GM20431 (cell line): ENCODE results near the gene CHN2.

Source experiments
- in situ Hi-C: fragments of 300-500 bp; cut with MseI, MboI; formaldehyde crosslinking; loops from one replicate; pipeline ENCODE4 v1.15.0; 2020; ENCODE audit warnings: low sequenced_read_pairs; ENCODE audit not compliant: unreplicated experiment

The CHN2 gene

GRCh38 chr7:29350351-29350750 lies 155.8 kb downstream of the CHN2 start:
- in situ Hi-C loops, result no loop called here

- in situ Hi-C loops, result no loop called here
Observed at GRCh38 chr7:29352041-29352440, 157.5 kb downstream of the CHN2 start.

GRCh38 chr7:29353810-29354209 lies 159.2 kb downstream of the CHN2 start:
- in situ Hi-C loops, result no loop called here

GRCh38 chr7:29354340-29354739 lies 159.8 kb downstream of the CHN2 start:
- in situ Hi-C loops, result no loop called here

- in situ Hi-C loops, result no loop called here
Observed at GRCh38 chr7:29355388-29355787, 160.8 kb downstream of the CHN2 start.

- in situ Hi-C loops, result no loop called here
Observed at GRCh38 chr7:29356631-29357030, 162.1 kb downstream of the CHN2 start.

- in situ Hi-C loops, result no loop called here
Observed at GRCh38 chr7:29359482-29360093, 165.0 kb downstream of the CHN2 start.

- in situ Hi-C loops, result no loop called here
Observed at GRCh38 chr7:29360633-29361625, 166.4 kb downstream of the CHN2 start.

- in situ Hi-C loops, result no loop called here
Observed at GRCh38 chr7:29362380-29362779, 167.8 kb downstream of the CHN2 start.

GRCh38 chr7:29363636-29364425 lies 169.3 kb downstream of the CHN2 start:
- in situ Hi-C loops, result no loop called here

- in situ Hi-C loops, result no loop called here
Observed at GRCh38 chr7:29364661-29365060, 170.1 kb downstream of the CHN2 start.

GRCh38 chr7:29365423-29365822 lies 170.8 kb downstream of the CHN2 start:
- in situ Hi-C loops, result no loop called here

- in situ Hi-C loops, result no loop called here
Observed at GRCh38 chr7:29367784-29368183, 173.2 kb downstream of the CHN2 start.

- in situ Hi-C loops, result no loop called here
Observed at GRCh38 chr7:29369909-29370488, 175.4 kb downstream of the CHN2 start.

- in situ Hi-C loops, result no loop called here
Observed at GRCh38 chr7:29370531-29371314, 176.1 kb downstream of the CHN2 start.

- in situ Hi-C loops, result no loop called here
Observed at GRCh38 chr7:29371472-29371871, 176.9 kb downstream of the CHN2 start.

GRCh38 chr7:29372351-29373090 lies 177.9 kb downstream of the CHN2 start:
- in situ Hi-C loops, result no loop called here

GRCh38 chr7:29375641-29376562 lies 181.3 kb downstream of the CHN2 start:
- in situ Hi-C loops, result no loop called here
